HG03565 (cell line): ENCODE data around the gene MASP1.
"Not testable (repeated sequence)": the region's sequence is repeated elsewhere in the genome, so short reads cannot be mapped to it uniquely, and the experiment has no call there.

Source experiments
- ATAC-seq: cut with Tn5 transposase; IDR thresholded peaks from one replicate; pipeline ENCODE4 v1.9.1; 2021; ENCODE audit warnings: mild to moderate bottlenecking, moderate library complexity; ENCODE audit not compliant: unreplicated experiment

The MASP1 gene

GRCh38 chr3:187267306-187267705 is 24.2 kb downstream of the MASP1 start:
- no peak for ATAC-seq

GRCh38 chr3:187266691-187267090 is 24.8 kb downstream of the MASP1 start:
- ATAC-seq = no peak

- ATAC-seq = no peak
Observed at GRCh38 chr3:187265461-187265955, 26.0 kb downstream of the MASP1 start.

- no peak for ATAC-seq
Observed at GRCh38 chr3:187264911-187265310, 26.6 kb downstream of the MASP1 start.

GRCh38 chr3:187264021-187264420 is 27.5 kb downstream of the MASP1 start:
- no peak for ATAC-seq

- no peak for ATAC-seq
Observed at GRCh38 chr3:187263270-187263669, 28.3 kb downstream of the MASP1 start.

- no peak for ATAC-seq
Observed at GRCh38 chr3:187262360-187262759, 29.2 kb downstream of the MASP1 start.

GRCh38 chr3:187261541-187261969 is 30.0 kb downstream of the MASP1 start:
- ATAC-seq = no peak

- ATAC-seq = no peak
Observed at GRCh38 chr3:187259171-187259570, 32.4 kb downstream of the MASP1 start.

GRCh38 chr3:187257992-187258692 is 33.4 kb downstream of the MASP1 start:
- ATAC-seq = no peak

GRCh38 chr3:187257471-187257870 is 34.1 kb downstream of the MASP1 start:
- no peak for ATAC-seq

GRCh38 chr3:187256051-187256616 is 35.4 kb downstream of the MASP1 start:
- no peak for ATAC-seq

- no peak for ATAC-seq
Observed at GRCh38 chr3:187255314-187255713, 36.2 kb downstream of the MASP1 start.

GRCh38 chr3:187252311-187252710 is 39.2 kb downstream of the MASP1 start:
- no peak for ATAC-seq

GRCh38 chr3:187251599-187251998 is 39.9 kb downstream of the MASP1 start:
- ATAC-seq = no peak

- no peak for ATAC-seq
Observed at GRCh38 chr3:187247398-187247797, 44.1 kb downstream of the MASP1 start.

- no peak for ATAC-seq
Observed at GRCh38 chr3:187243933-187244524, 47.5 kb downstream of the MASP1 start.

GRCh38 chr3:187242900-187243299 is 48.6 kb downstream of the MASP1 start:
- ATAC-seq = no peak

- no peak for ATAC-seq
Observed at GRCh38 chr3:187242435-187242834, 49.1 kb downstream of the MASP1 start.

GRCh38 chr3:187238835-187239234 is 52.7 kb downstream of the MASP1 start:
- ATAC-seq = not testable (repeated sequence)

- ATAC-seq = no peak
Observed at GRCh38 chr3:187238239-187238638, 53.3 kb downstream of the MASP1 start.

- ATAC-seq = no peak
Observed at GRCh38 chr3:187237741-187238140, 53.8 kb downstream of the MASP1 start.
